Measurements from ENCODE around the gene IZUMO4.
"Not testable (repeated sequence)": the region's sequence is repeated elsewhere in the genome, so short reads cannot be mapped to it uniquely, and the experiment has no call there.

DNA sequence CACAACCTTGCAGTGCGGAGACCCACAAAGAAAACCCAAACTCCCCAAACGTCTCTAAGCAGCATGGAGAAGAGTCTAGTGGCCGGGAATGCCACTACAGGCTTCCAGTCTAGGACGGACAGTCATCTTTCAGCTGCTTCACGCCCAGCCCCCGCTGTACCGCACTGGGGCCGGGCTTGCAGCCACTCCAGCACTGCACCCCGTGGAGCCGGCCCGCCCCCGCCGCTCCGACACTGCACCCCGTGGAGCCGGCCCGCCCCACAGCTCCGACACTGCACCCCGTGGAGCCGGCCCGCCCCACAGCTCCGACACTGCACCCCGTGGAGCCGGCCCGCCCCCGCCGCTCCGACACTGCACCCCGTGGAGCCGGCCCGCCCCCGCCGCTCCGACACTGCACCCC is 31.5 kb downstream of the IZUMO4 start:
- TF ChIP-seq, protein P1, sequence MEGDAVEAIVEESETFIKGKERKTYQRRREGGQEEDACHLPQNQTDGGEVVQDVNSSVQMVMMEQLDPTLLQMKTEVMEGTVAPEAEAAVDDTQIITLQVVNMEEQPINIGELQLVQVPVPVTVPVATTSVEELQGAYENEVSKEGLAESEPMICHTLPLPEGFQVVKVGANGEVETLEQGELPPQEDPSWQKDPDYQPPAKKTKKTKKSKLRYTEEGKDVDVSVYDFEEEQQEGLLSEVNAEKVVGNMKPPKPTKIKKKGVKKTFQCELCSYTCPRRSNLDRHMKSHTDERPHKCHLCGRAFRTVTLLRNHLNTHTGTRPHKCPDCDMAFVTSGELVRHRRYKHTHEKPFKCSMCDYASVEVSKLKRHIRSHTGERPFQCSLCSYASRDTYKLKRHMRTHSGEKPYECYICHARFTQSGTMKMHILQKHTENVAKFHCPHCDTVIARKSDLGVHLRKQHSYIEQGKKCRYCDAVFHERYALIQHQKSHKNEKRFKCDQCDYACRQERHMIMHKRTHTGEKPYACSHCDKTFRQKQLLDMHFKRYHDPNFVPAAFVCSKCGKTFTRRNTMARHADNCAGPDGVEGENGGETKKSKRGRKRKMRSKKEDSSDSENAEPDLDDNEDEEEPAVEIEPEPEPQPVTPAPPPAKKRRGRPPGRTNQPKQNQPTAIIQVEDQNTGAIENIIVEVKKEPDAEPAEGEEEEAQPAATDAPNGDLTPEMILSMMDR (conservative IDR thresholded peaks at IDR 0.05 in 1 of 2, IDR thresholded peaks at IDR 0.05 in 1 of 2; ENCODE audit: extremely low read depth in 1 of 2, insufficient read depth in 1 of 2, low read depth in 1 of 2, low read length in 2 of 2) = not testable (repeated sequence)
- not testable (repeated sequence) for TF ChIP-seq EZH2 (IDR thresholded peaks at IDR 0.05; ENCODE audit: borderline replicate concordance, low read length)
